K562 (cell line): ENCODE results near the gene MED15. TPM values are rescaled to one million over a fixed set of nuclear protein-coding genes. Genes with fewer than 3 reads are reported as not detected.

Source experiments
- AFF1 ChIP-seq, 2 experiments: fragments of 450-650 bp; IDR thresholded peaks; 2 replicates each; pipeline ENCODE4 v1.6.1; 2018; ENCODE audit warnings: mild to moderate bottlenecking in 2 of 2, low read depth in 1 of 2; ENCODE audit not compliant: partially characterized antibody in 2 of 2
- DPF2 ChIP-seq: fragments of 450-650 bp; IDR thresholded peaks from 2 replicates; pipeline ENCODE4 v1.6.1; 2016
- FOXP1 ChIP-seq: sonication (generic); formaldehyde crosslinking; IDR thresholded peaks from 2 replicates; pipeline ENCODE4 v1.8.0; 2022; ENCODE audit warnings: mild to moderate bottlenecking, missing genetic modification reagents
- SETDB1 ChIP-seq: IDR thresholded peaks from one replicate; pipeline ENCODE4 v1.6.1; 2012; ENCODE audit warnings: low read length, control low read depth, inconsistent platforms
- SMC3 ChIP-seq: conservative IDR thresholded peaks from 2 replicates; pipeline ENCODE4 v1.6.1; 2011; ENCODE audit warnings: low read depth, low read length, improper control_type of control experiment; ENCODE audit not compliant: insufficient read depth
- ZNF124 ChIP-seq: sonication (generic); formaldehyde crosslinking; IDR thresholded peaks from 2 replicates; pipeline ENCODE4 v1.8.1; 2022; ENCODE audit warnings: missing genetic modification reagents
- ZNF609 ChIP-seq: sonication (generic); formaldehyde crosslinking; IDR thresholded peaks from 2 replicates; pipeline ENCODE4 v1.8.1; 2023; ENCODE audit warnings: missing genetic modification reagents, mild to moderate bottlenecking, borderline replicate concordance
- ZNF696 ChIP-seq: fragments of 250-450 bp; sonication (Bioruptor Pico); conservative IDR thresholded peaks from 2 replicates; pipeline ENCODE4 v1.4.0; 2020; ENCODE audit warnings: mild to moderate bottlenecking, moderate library complexity
- polyA plus RNA-seq, 8 experiments: library from polyadenylated mRNA; depleted of rRNA in 4 of 8; stranded (reverse) in 5 of 8; unstranded in 3 of 8; fragments of >200 nt; fragmentation: Nextera tagmentation in 2 of 8; fragmentation: Illumina TruSeq in 1 of 8; extraction: Ambion mirVana in 2 of 8; extraction: Trizol in 1 of 8; gene quantifications; 2 replicates each; pipeline versions ENCODE4 v1.2.1 to v1.2.3, GENCODE V29; 2011 to 2014; ENCODE audit warnings: inconsistent platforms in 1 of 8, missing spikeins in 1 of 8
- total RNA-seq, 7 experiments: library from RNA; depleted of rRNA in 6 of 7; stranded (reverse); fragments of >200 nt in 6 of 7; fragmentation: Illumina TruSeq in 2 of 7; extraction: Trizol in 2 of 7; gene quantifications; 2 replicates each; pipeline versions ENCODE4 v1.2.1 to v1.2.3, GENCODE V29; 2011 to 2021; ENCODE audit warnings: low replicate concordance in 1 of 7
- TF ChIP-seq, protein P1 (sequence below): fragments of 450-650 bp; formaldehyde crosslinking; IDR thresholded peaks from 2 replicates; pipeline ENCODE4 v1.4.0; 2022; ENCODE audit warnings: mild to moderate bottlenecking, moderate library complexity

The MED15 gene
- total and polyA plus RNA-seq, 9 of the 15 experiments (the other 6 are each of a cell fraction or from before 2014, with no cell fraction given): 4.0 to 271 (median 60.1) TPM

DNA sequence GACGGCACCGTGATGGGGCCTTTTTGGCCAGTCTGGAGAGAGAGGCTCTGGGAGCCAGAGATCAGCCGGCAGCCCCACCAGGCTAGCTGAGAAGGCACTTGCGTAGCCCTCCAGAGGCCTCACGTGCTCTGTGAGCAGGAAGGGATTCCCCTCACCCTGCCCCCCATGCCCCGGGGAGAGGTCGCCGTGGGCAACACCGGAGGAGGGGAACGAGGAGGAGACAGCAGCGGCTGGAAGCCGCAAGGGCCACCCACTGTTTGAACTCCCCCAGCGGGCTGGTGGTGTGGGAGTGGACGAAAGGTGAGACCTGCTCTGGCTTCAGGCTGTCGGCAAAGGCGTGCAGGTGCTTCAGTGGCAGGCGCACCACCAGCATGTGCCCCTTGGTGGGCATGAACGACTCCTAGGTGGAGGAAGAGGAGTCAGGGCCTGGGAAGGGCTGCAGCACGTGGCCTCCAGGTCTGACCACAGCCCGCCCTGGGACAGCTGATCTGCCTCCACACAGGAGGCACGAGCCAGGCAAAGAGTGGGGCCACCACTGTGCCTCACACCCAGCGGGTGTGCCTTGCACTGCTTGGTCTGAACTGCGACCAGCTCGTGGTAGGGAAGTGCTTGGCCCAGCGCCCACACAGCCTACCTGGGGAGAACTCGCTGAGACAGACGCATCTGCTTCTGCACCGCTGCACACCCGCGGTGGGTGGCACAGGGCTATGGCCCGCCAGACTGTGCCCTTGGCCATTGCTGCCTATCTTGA, 99.9 kb downstream of the MED15 start (continued):
- peak; percentile 84; the same call in 1 of the 2 replicates for TF ChIP-seq ZNF124 (CRISPR knock-in tag)
- TF ChIP-seq FOXP1 (CRISPR knock-in tag): no peak
- peak; percentile 26 for TF ChIP-seq SETDB1
- TF ChIP-seq ZNF696 (CRISPR knock-in tag): no peak
- no peak for TF ChIP-seq DPF2
- no peak for TF ChIP-seq SMC3
- TF ChIP-seq AFF1 (IDR thresholded peaks at IDR 0.05; ENCODE audit: low read depth in 1 of 2, partially characterized antibody in 2 of 2): no peak
- TF ChIP-seq, protein P1, sequence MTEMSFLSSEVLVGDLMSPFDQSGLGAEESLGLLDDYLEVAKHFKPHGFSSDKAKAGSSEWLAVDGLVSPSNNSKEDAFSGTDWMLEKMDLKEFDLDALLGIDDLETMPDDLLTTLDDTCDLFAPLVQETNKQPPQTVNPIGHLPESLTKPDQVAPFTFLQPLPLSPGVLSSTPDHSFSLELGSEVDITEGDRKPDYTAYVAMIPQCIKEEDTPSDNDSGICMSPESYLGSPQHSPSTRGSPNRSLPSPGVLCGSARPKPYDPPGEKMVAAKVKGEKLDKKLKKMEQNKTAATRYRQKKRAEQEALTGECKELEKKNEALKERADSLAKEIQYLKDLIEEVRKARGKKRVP (CRISPR knock-in tag): no peak
- TF ChIP-seq ZNF609 (CRISPR knock-in tag): no peak
